ENCODE measurements around the gene CDK6. TPM values are rescaled to one million over a fixed set of nuclear protein-coding genes. Genes with fewer than 3 reads are reported as not detected.
A peak's percentile ranks its signal among the peaks of the same experiment; 100 is the strongest.

CDK6 gene
- total RNA-seq, 1 experiment from 2014 or later = 10.5 TPM

- BruUV-seq (replicated peaks) = no TSS peak
- intact Hi-C loops (cut with micrococcal nuclease; ENCODE audit: unreplicated experiment) = loop anchor here (1.0 to 5.0 kb wide), 4 partner anchors 69 to 363 kb away; no protein-coding TSS in a partner anchor
- H3K4me1 ChIP-seq (ENCODE audit: insufficient read depth, low read length, poor library complexity, severe bottlenecking) = peaks cover 11% of the 10 kb centered on the region
- POLR2A ChIA-PET (ENCODE audit: low non-redundant PET) = no interaction called here
- TF ChIP-seq CTCF (conservative IDR thresholded peaks at IDR 0.05; ENCODE audit: low read depth, low read length) (peak; percentile 74), EZH2 (IDR thresholded peaks at IDR 0.05; ENCODE audit: borderline replicate concordance, low read depth, low read length, poor library complexity, severe bottlenecking) (no peak)
- CTCF ChIA-PET = no interaction called here
- H3K4me3 ChIP-seq (ENCODE audit: low read depth, low read length, poor library complexity, severe bottlenecking) = no peak overlapping the region
- no peaks in the 10 kb centered on the region for H3K9me3 ChIP-seq (ENCODE audit: low read depth, low read length, poor library complexity, severe bottlenecking)
- H3K27ac ChIP-seq (ENCODE audit: low read depth, low read length, poor library complexity, severe bottlenecking) = no peak overlapping the region
- no peaks in the 10 kb centered on the region for H3K36me3 ChIP-seq (ENCODE audit: insufficient read depth, low read length, poor library complexity, severe bottlenecking)
- DNase-seq (ENCODE audit: low spot score) = peak; percentile 83
- H3K27me3 ChIP-seq (replicated peaks; ENCODE audit: insufficient read depth, low read depth, low read length, poor library complexity) = no peaks in the 10 kb centered on the region
These were observed 144.8 kb downstream of the CDK6 start for GRCh38 chr7:92691578-92691977.

- no peak for DNase-seq (ENCODE audit: low spot score)
- ChIA-PET POLR2A (ENCODE audit: low non-redundant PET) (no interaction called here), CTCF (no interaction called here)
- Histone ChIP-seq H3K27me3 (replicated peaks; ENCODE audit: insufficient read depth, low read depth, low read length, poor library complexity) (no peaks in the 10 kb centered on the region), H3K4me3 (ENCODE audit: low read depth, low read length, poor library complexity, severe bottlenecking) (no peak overlapping the region), H3K36me3 (ENCODE audit: insufficient read depth, low read length, poor library complexity, severe bottlenecking) (no peaks in the 10 kb centered on the region), H3K27ac (ENCODE audit: low read depth, low read length, poor library complexity, severe bottlenecking) (no peak overlapping the region), H3K4me1 (ENCODE audit: insufficient read depth, low read length, poor library complexity, severe bottlenecking) (no peaks in the 10 kb centered on the region), H3K9me3 (ENCODE audit: low read depth, low read length, poor library complexity, severe bottlenecking) (no peaks in the 10 kb centered on the region)
- intact Hi-C loops (cut with micrococcal nuclease; ENCODE audit: unreplicated experiment) = no loop called here
- TF ChIP-seq CTCF (conservative IDR thresholded peaks at IDR 0.05; ENCODE audit: low read depth, low read length) = no peak
- TF ChIP-seq EZH2 (IDR thresholded peaks at IDR 0.05; ENCODE audit: borderline replicate concordance, low read depth, low read length, poor library complexity, severe bottlenecking) = no peak
- no TSS peak for BruUV-seq (replicated peaks)
These were observed 151.0 kb downstream of the CDK6 start for GRCh38 chr7:92685136-92686042.

- H3K4me3 ChIP-seq (ENCODE audit: low read depth, low read length, poor library complexity, severe bottlenecking) = no peak overlapping the region
- no peaks in the 10 kb centered on the region for H3K9me3 ChIP-seq (ENCODE audit: low read depth, low read length, poor library complexity, severe bottlenecking)
- H3K27me3 ChIP-seq (replicated peaks; ENCODE audit: insufficient read depth, low read depth, low read length, poor library complexity) = no peaks in the 10 kb centered on the region
- TF ChIP-seq CTCF (conservative IDR thresholded peaks at IDR 0.05; ENCODE audit: low read depth, low read length) (no peak), EZH2 (IDR thresholded peaks at IDR 0.05; ENCODE audit: borderline replicate concordance, low read depth, low read length, poor library complexity, severe bottlenecking) (no peak)
- no TSS peak for BruUV-seq (replicated peaks)
- no peak for DNase-seq (ENCODE audit: low spot score)
- ChIA-PET POLR2A (ENCODE audit: low non-redundant PET) (no interaction called here), CTCF (no interaction called here)
- H3K27ac ChIP-seq (ENCODE audit: low read depth, low read length, poor library complexity, severe bottlenecking) = no peak overlapping the region
- no peaks in the 10 kb centered on the region for H3K36me3 ChIP-seq (ENCODE audit: insufficient read depth, low read length, poor library complexity, severe bottlenecking)
- no peaks in the 10 kb centered on the region for H3K4me1 ChIP-seq (ENCODE audit: insufficient read depth, low read length, poor library complexity, severe bottlenecking)
- intact Hi-C loops (cut with micrococcal nuclease; ENCODE audit: unreplicated experiment) = no loop called here
These were observed 152.1 kb downstream of the CDK6 start for GRCh38 chr7:92684274-92684673.

All from A673 (cell line).